CD14-positive monocyte (primary cell): ENCODE measurements around the gene CRB2. TPM values are rescaled to one million over a fixed set of nuclear protein-coding genes. Genes with fewer than 3 reads are reported as not detected.

Experiments used
- DNase-seq, 3 donors: peaks; one replicate each; pipeline ENCODE4 v3.0.0-alpha.2; 2011 to 2022
- H2AFZ ChIP-seq: 2 replicates; pipeline ENCODE4 v1.6.0; 2012; ENCODE audit warnings: mild to moderate bottlenecking, low read depth, low read length, inconsistent platforms; ENCODE audit not compliant: insufficient read depth, poor library complexity, severe bottlenecking
- H3K27ac ChIP-seq, 2 donors: 1 replicate in 1 of 2; 2 replicates in 1 of 2; pipeline ENCODE4 v1.5.1; 2012 to 2013; ENCODE audit warnings: low read length in 2 of 2, control low read depth in 1 of 2, inconsistent platforms in 1 of 2, low read depth in 1 of 2, mild to moderate bottlenecking in 1 of 2
- H3K27me3 ChIP-seq, 2 donors: one replicate each; pipeline versions ENCODE4 v1.6.0 to v1.6.1; 2011 to 2013; ENCODE audit warnings: low read length in 2 of 2; ENCODE audit not compliant: control insufficient read depth in 2 of 2, insufficient read depth in 2 of 2
- H3K36me3 ChIP-seq, 2 donors: replicated peaks in 1 of 2; 1 replicate in 1 of 2; 2 replicates in 1 of 2; pipeline versions ENCODE4 v1.5.1 to v1.6.1; 2012 to 2013; ENCODE audit warnings: low read length in 2 of 2, control low read depth in 1 of 2, inconsistent platforms in 1 of 2, mild to moderate bottlenecking in 1 of 2; ENCODE audit not compliant: insufficient read depth in 2 of 2, control insufficient read depth in 1 of 2
- H3K4me1 ChIP-seq, 2 donors: 1 replicate in 1 of 2; 2 replicates in 1 of 2; pipeline versions ENCODE4 v1.5.1 to v1.6.1; 2012 to 2013; ENCODE audit warnings: low read length in 2 of 2, control low read depth in 1 of 2, inconsistent platforms in 1 of 2, mild to moderate bottlenecking in 1 of 2, moderate library complexity in 1 of 2; ENCODE audit not compliant: insufficient read depth in 2 of 2, control insufficient read depth in 1 of 2
- H3K4me2 ChIP-seq: replicated peaks from 2 replicates; pipeline ENCODE3; 2012; ENCODE audit warnings: low read length, moderate library complexity, mild to moderate bottlenecking; ENCODE audit not compliant: poor library complexity, severe bottlenecking; ENCODE audit errors: extremely low read depth
- H3K4me3 ChIP-seq, 3 experiments: fragments of 200-600 bp in 1 of 3; sonication (generic) in 1 of 3; replicated peaks in 1 of 3; 1 replicate in 2 of 3; 2 replicates in 1 of 3; pipeline ENCODE4 v1.5.1; 2011 to 2013; ENCODE audit warnings: low read length in 3 of 3, mild to moderate bottlenecking in 3 of 3, control low read depth in 2 of 3, low read depth in 2 of 3, inconsistent platforms in 1 of 3, moderate library complexity in 1 of 3
- H3K79me2 ChIP-seq: 2 replicates; pipeline ENCODE4 v1.6.0; 2012; ENCODE audit warnings: mild to moderate bottlenecking, control low read depth, inconsistent platforms, low read length, moderate library complexity; ENCODE audit not compliant: insufficient read depth
- H3K9ac ChIP-seq: 2 replicates; pipeline ENCODE4 v1.6.0; 2017; ENCODE audit warnings: low read length, mild to moderate bottlenecking; ENCODE audit not compliant: insufficient read depth, poor library complexity, severe bottlenecking
- H3K9me3 ChIP-seq, 2 donors: replicated peaks in 1 of 2; 1 replicate in 1 of 2; 2 replicates in 1 of 2; pipeline versions ENCODE4 v1.5.1 to v1.6.1; 2012 to 2013; ENCODE audit warnings: low read length in 2 of 2, control low read depth in 1 of 2; ENCODE audit not compliant: control insufficient read depth in 1 of 2, insufficient read depth in 1 of 2
- H4K20me1 ChIP-seq: 2 replicates; pipeline ENCODE4 v1.6.0; 2012; ENCODE audit warnings: mild to moderate bottlenecking, low read length, control low read depth, moderate library complexity; ENCODE audit not compliant: insufficient read depth
- H3K27ac Mint-ChIP-seq, 7 donors: one replicate each; pipeline ENCODE4 v1.8.0; 2020; ENCODE audit warnings: mild to moderate bottlenecking in 7 of 7, mixed read lengths in 7 of 7, moderate library complexity in 6 of 7, inconsistent platforms in 2 of 7
- H3K27me3 Mint-ChIP-seq, 3 donors: one replicate each; pipeline ENCODE4 v1.8.0; 2021 to 2022; ENCODE audit warnings: low read depth in 3 of 3, mild to moderate bottlenecking in 3 of 3, mixed read lengths in 3 of 3, moderate library complexity in 3 of 3, inconsistent platforms in 1 of 3
- H3K36me3 Mint-ChIP-seq, 2 donors: one replicate each; pipeline ENCODE4 v1.8.0; 2020; ENCODE audit warnings: mixed read lengths in 2 of 2, inconsistent platforms in 1 of 2, mild to moderate bottlenecking in 1 of 2
- H3K4me1 Mint-ChIP-seq: one replicate; pipeline ENCODE4 v1.8.0; 2020; ENCODE audit warnings: mild to moderate bottlenecking, mixed read lengths
- H3K4me3 Mint-ChIP-seq, 2 donors: one replicate each; pipeline ENCODE4 v1.8.0; 2020; ENCODE audit warnings: mild to moderate bottlenecking in 2 of 2, mixed read lengths in 2 of 2, moderate library complexity in 1 of 2
- H3K9me3 Mint-ChIP-seq, 7 donors: one replicate each; pipeline ENCODE4 v1.8.0; 2020 to 2022; ENCODE audit warnings: mixed read lengths in 7 of 7, mild to moderate bottlenecking in 6 of 7, moderate library complexity in 6 of 7, inconsistent platforms in 2 of 7
- WGBS: methylation state at CpG from one replicate; pipeline ENCODE4 v1.1.5; 2013; ENCODE audit warnings: missing lambda C conversion rate; ENCODE audit not compliant: insufficient coverage; 5-methylcytosine and 5-hydroxymethylcytosine counted together
- intact Hi-C, 2 donors: fragments of 100-400 bp; cut with micrococcal nuclease; formaldehyde crosslinking; loops; one replicate each; pipeline versions ENCODE4 v1.15.0 to v1.15.1; 2023
- polyA plus RNA-seq, 3 donors: library from polyadenylated mRNA; depleted of rRNA in 1 of 3; unstranded in 2 of 3; stranded (reverse) in 1 of 3; fragments of 300-500 nt in 2 of 3; fragments of >200 nt in 1 of 3; fragmentation: Illumina TruSeq in 2 of 3; gene quantifications; 1 replicate in 2 of 3; 2 replicates in 1 of 3; pipeline ENCODE4 v1.2.3, GENCODE V29; 2012 to 2021
- TF ChIP-seq, protein P1 (sequence below): fragments of 200-600 bp; IDR thresholded peaks from one replicate; pipeline ENCODE4 v1.8.0; 2022; ENCODE audit warnings: antibody characterized with exemption, mild to moderate bottlenecking

CRB2 gene
- polyA plus RNA-seq, 3 donors: not detected

DNA sequence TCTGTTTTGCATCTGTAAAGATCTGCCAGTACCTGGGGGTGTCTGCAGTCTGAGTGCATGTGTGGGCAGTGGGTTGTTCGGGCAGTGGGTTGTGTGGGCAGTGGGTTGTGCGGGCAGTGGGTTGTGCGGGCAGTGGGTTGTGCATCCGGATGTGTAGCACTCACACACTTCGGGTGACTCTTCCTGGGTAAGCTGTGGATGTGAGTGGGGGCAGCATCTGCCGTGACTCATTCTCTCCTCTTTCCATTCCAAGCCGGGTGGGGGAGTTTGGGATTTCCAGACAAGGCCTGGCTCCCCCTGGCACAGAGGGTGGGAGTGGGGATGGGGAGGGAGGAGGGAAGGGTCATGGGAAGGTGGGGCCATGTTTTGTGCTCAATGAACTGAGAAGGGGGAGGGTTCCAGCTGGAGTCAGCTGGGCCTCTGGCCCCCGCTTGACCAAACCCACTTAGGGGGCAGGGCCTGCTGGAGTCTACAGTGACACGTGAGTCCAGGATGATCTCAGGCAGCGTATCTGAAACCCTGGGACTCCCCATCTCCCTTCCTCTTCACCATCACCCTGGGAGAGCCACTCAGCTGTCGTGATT lies 8.3 kb downstream of the CRB2 start:
- no peaks in the 10 kb centered on the region for H3K36me3 ChIP-seq

DNA sequence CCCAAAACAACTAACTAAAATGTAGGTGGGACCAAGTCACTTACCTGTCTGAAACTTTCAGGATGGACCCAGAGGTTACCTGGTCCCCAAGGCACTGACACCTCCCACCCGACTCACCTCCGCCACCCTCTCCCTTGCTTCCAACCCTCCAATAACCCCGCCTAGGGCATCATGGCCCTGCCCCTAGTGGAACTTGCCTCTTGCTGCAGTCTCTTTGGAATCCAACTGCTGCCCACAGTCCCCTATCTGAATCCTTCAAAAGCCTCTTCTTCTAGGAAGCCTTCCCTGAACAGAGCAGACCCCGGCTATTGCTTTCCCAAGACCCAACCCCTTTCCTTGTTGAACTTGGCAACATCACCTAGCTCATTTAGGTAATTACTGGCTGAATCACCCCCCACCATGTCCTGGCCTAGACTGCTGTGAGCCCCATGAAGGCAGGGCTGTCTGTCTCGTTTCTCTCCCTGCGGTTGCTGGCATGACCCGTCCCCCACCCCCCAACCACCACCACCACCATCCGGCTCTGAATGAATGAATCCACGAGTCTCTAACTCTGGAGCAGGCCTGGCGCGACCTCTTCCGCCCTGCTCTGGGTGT lies 9.4 kb downstream of the CRB2 start:
- Histone ChIP-seq H3K9ac (no peak overlapping the region), H3K79me2 (no peaks in the 10 kb centered on the region), H2AFZ (no peak overlapping the region), H3K9me3 (no peaks in the 10 kb centered on the region), H3K27me3 (no peaks in the 10 kb centered on the region), H3K4me2 (no peak overlapping the region), H3K4me3 (no peak overlapping the region), H3K4me1 (no peaks in the 10 kb centered on the region), H4K20me1 (no peaks in the 10 kb centered on the region), H3K36me3 (no peaks in the 10 kb centered on the region), H3K27ac (no peak overlapping the region)
- DNase-seq: no peak
- peak overlapping the region in 1 of 7 donors; percentile 45 for H3K27ac Mint-ChIP-seq
- intact Hi-C loops: no loop called here
- no peaks in the 10 kb centered on the region for H3K4me1 Mint-ChIP-seq
- H3K36me3 Mint-ChIP-seq: no peaks in the 10 kb centered on the region
- peaks cover 16 to 30% (median 20%) of the 10 kb centered on the region in 3 donors for H3K27me3 Mint-ChIP-seq
- WGBS: 83% methylated on average over 12 of the region's 12 CpGs
- H3K9me3 Mint-ChIP-seq: peaks cover 0 to 2% (median 0%) of the 10 kb centered on the region in 7 donors
- H3K4me3 Mint-ChIP-seq: peak overlapping the region in 1 of 2 donors; percentile 62
- TF ChIP-seq, protein P1, sequence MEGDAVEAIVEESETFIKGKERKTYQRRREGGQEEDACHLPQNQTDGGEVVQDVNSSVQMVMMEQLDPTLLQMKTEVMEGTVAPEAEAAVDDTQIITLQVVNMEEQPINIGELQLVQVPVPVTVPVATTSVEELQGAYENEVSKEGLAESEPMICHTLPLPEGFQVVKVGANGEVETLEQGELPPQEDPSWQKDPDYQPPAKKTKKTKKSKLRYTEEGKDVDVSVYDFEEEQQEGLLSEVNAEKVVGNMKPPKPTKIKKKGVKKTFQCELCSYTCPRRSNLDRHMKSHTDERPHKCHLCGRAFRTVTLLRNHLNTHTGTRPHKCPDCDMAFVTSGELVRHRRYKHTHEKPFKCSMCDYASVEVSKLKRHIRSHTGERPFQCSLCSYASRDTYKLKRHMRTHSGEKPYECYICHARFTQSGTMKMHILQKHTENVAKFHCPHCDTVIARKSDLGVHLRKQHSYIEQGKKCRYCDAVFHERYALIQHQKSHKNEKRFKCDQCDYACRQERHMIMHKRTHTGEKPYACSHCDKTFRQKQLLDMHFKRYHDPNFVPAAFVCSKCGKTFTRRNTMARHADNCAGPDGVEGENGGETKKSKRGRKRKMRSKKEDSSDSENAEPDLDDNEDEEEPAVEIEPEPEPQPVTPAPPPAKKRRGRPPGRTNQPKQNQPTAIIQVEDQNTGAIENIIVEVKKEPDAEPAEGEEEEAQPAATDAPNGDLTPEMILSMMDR: peak; percentile 19

More for the DNA sequence above, 8.3 kb downstream of the CRB2 start:
- no peaks in the 10 kb centered on the region for H4K20me1 ChIP-seq
- no peak overlapping the region for H3K4me3 ChIP-seq
- intact Hi-C loops: no loop called here
- H3K4me2 ChIP-seq: no peak overlapping the region
- H3K27ac ChIP-seq: no peak overlapping the region
- no peak for DNase-seq
- H3K9me3 ChIP-seq: no peaks in the 10 kb centered on the region
- 100% methylated on average over 5 of the region's 11 CpGs for WGBS
- H3K4me1 ChIP-seq: no peaks in the 10 kb centered on the region
- H3K4me3 Mint-ChIP-seq: no peak overlapping the region
- H3K79me2 ChIP-seq: no peaks in the 10 kb centered on the region
- peak overlapping the region in 1 of 7 donors; percentile 38 for H3K27ac Mint-ChIP-seq
- TF ChIP-seq, protein P1: no peak
- H3K4me1 Mint-ChIP-seq: no peaks in the 10 kb centered on the region
- no peak overlapping the region for H3K9ac ChIP-seq
- peaks cover 0 to 2% (median 0%) of the 10 kb centered on the region in 7 donors for H3K9me3 Mint-ChIP-seq
- H3K36me3 Mint-ChIP-seq: no peaks in the 10 kb centered on the region
- no peak overlapping the region for H2AFZ ChIP-seq
- H3K27me3 ChIP-seq: no peaks in the 10 kb centered on the region
- peaks cover 16 to 27% (median 17%) of the 10 kb centered on the region in 3 donors for H3K27me3 Mint-ChIP-seq
